B cell (primary cell): Measurements from ENCODE around the gene DTNA. TPM values are rescaled to one million over a fixed set of nuclear protein-coding genes. Genes with fewer than 3 reads are reported as not detected.

Experiments
- ATAC-seq: fragments of 200-7000 bp; cut with Tn5 transposase; one replicate; pipeline ENCODE4 v1.10.0; 2021; ENCODE audit warnings: low read depth, mild to moderate bottlenecking, moderate number of reproducible peaks, moderate library complexity
- CTCF ChIA-PET: fragments of 350-600 bp; sonication (Branson Sonifier 250); formaldehyde crosslinking; loops from one replicate; lab custom pipeline; 2021; ENCODE audit warnings: antibody characterized with exemption, inconsistent platforms; lab: Charles Lee
- POLR2A ChIA-PET: fragments of 350-600 bp; sonication (Branson Sonifier 250); formaldehyde crosslinking; loops from one replicate; lab custom pipeline; 2021; ENCODE audit warnings: antibody characterized with exemption; lab: Charles Lee
- DNase-seq: peaks from one replicate; pipeline ENCODE4 v3.0.0; 2013
- H2AFZ ChIP-seq: 2 replicates; pipeline ENCODE4 v1.6.1; 2012; ENCODE audit warnings: mild to moderate bottlenecking, low read depth, low read length; ENCODE audit not compliant: insufficient read depth, poor library complexity, severe bottlenecking
- H3K27ac ChIP-seq, 2 donors: 1 replicate in 1 of 2; 2 replicates in 1 of 2; pipeline ENCODE4 v1.5.1; 2012 to 2013; ENCODE audit warnings: low read length in 2 of 2, mild to moderate bottlenecking in 2 of 2, moderate library complexity in 1 of 2
- H3K27me3 ChIP-seq, 4 experiments: fragments of 200-600 bp in 1 of 4; sonication (generic) in 1 of 4; replicated peaks in 1 of 4; 1 replicate in 2 of 4; 2 replicates in 2 of 4; pipeline versions ENCODE4 v1.6.1 to v1.7.0; 2013 to 2016; ENCODE audit warnings: low read length in 3 of 4, mild to moderate bottlenecking in 2 of 4, mixed read lengths in 1 of 4, moderate library complexity in 1 of 4; ENCODE audit not compliant: insufficient read depth in 4 of 4, control insufficient read depth in 3 of 4; ENCODE audit errors: control extremely low read depth in 1 of 4
- H3K36me3 ChIP-seq, 2 experiments: replicated peaks in 1 of 2; 1 replicate in 1 of 2; 2 replicates in 1 of 2; pipeline versions ENCODE4 v1.6.1 to v1.7.1; 2013; ENCODE audit warnings: low read length in 1 of 2; ENCODE audit not compliant: insufficient read depth in 2 of 2, control insufficient read depth in 1 of 2; ENCODE audit errors: control extremely low read depth in 1 of 2, extremely low read depth in 1 of 2
- H3K4me1 ChIP-seq, 2 donors: fragments of 200-600 bp in 1 of 2; sonication (generic) in 1 of 2; 1 replicate in 1 of 2; 2 replicates in 1 of 2; pipeline versions ENCODE4 v1.5.1 to v1.6.1; 2013 to 2017; ENCODE audit warnings: low read length in 2 of 2; ENCODE audit not compliant: control insufficient read depth in 2 of 2, insufficient read depth in 2 of 2
- H3K4me2 ChIP-seq: replicated peaks from 2 replicates; pipeline ENCODE3; 2012; ENCODE audit warnings: mild to moderate bottlenecking, low read depth, low read length; ENCODE audit not compliant: poor library complexity, severe bottlenecking
- H3K4me3 ChIP-seq, 5 experiments: fragments of 200-600 bp in 1 of 5; sonication (generic) in 1 of 5; 1 replicate in 3 of 5; 2 replicates in 2 of 5; pipeline versions ENCODE4 v1.5.1 to v1.7.0; 2011 to 2016; ENCODE audit warnings: low read length in 4 of 5, mild to moderate bottlenecking in 4 of 5, low read depth in 2 of 5, control low read depth in 1 of 5, moderate library complexity in 1 of 5; ENCODE audit not compliant: insufficient read depth in 1 of 5; ENCODE audit errors: control extremely low read depth in 1 of 5, extremely low read depth in 1 of 5
- H3K79me2 ChIP-seq: fragments of 200-600 bp; sonication (generic); one replicate; pipeline ENCODE4 v1.6.0; 2016; ENCODE audit warnings: low read length; ENCODE audit not compliant: control insufficient read depth, insufficient read depth
- H3K9ac ChIP-seq: fragments of 200-600 bp; sonication (generic); 2 replicates; pipeline ENCODE4 v1.6.1; 2017; ENCODE audit warnings: mild to moderate bottlenecking, low read length, moderate library complexity
- H3K9me3 ChIP-seq, 3 donors: one replicate each; pipeline versions ENCODE4 v1.6.1 to v1.7.1; 2013; ENCODE audit warnings: low read length in 2 of 3; ENCODE audit not compliant: control insufficient read depth in 2 of 3, insufficient read depth in 1 of 3; ENCODE audit errors: control extremely low read depth in 1 of 3
- H4K20me1 ChIP-seq: 2 replicates; pipeline ENCODE4 v1.6.0; 2012; ENCODE audit warnings: mild to moderate bottlenecking, low read length; ENCODE audit not compliant: insufficient read depth, control insufficient read depth, poor library complexity, severe bottlenecking
- H3K27ac Mint-ChIP-seq: one replicate; pipeline ENCODE4 v1.8.0; 2021; ENCODE audit warnings: mixed read lengths
- H3K27me3 Mint-ChIP-seq: one replicate; pipeline ENCODE4 v1.8.0; 2021; ENCODE audit warnings: mixed read lengths
- H3K4me1 Mint-ChIP-seq: one replicate; pipeline ENCODE4 v1.8.0; 2021; ENCODE audit warnings: mixed read lengths
- H3K4me3 Mint-ChIP-seq: one replicate; pipeline ENCODE4 v1.8.0; 2021; ENCODE audit warnings: mixed read lengths
- H3K9me3 Mint-ChIP-seq: one replicate; pipeline ENCODE4 v1.8.0; 2022; ENCODE audit warnings: mixed read lengths; ENCODE audit not compliant: insufficient read depth
- CTCF ChIP-seq: fragments of 200-600 bp; IDR thresholded peaks from one replicate; pipeline ENCODE4 v1.8.0; 2022; ENCODE audit warnings: antibody characterized with exemption, mild to moderate bottlenecking
- EZH2 ChIP-seq: IDR thresholded peaks from 2 replicates; pipeline ENCODE4 v1.6.1; 2012; ENCODE audit warnings: borderline replicate concordance, low read depth, mild to moderate bottlenecking, moderate library complexity, low read length; ENCODE audit not compliant: insufficient read depth, poor library complexity, severe bottlenecking
- WGBS: methylation state at CpG from one replicate; pipeline ENCODE4 v1.1.5; 2013; ENCODE audit warnings: missing lambda C conversion rate; ENCODE audit not compliant: insufficient coverage; 5-methylcytosine and 5-hydroxymethylcytosine counted together
- intact Hi-C: fragments of 100-400 bp; cut with micrococcal nuclease; formaldehyde crosslinking; loops from one replicate; pipeline ENCODE4 v1.10.0; 2022
- polyA plus RNA-seq: library from polyadenylated mRNA; depleted of rRNA; stranded (reverse); fragments of >200 nt; gene quantifications from 2 replicates; pipeline ENCODE4 v1.2.3, GENCODE V29; 2012
- total RNA-seq, 2 donors: library from RNA; stranded (reverse); fragments of 120-200 nt in 1 of 2; gene quantifications; 1 replicate in 1 of 2; 2 replicates in 1 of 2; pipeline versions ENCODE4 v1.2.3 to v1.2.4, GENCODE V29; 2013 to 2022

Gene DTNA
- total and polyA plus RNA-seq, 2 donors (not counting 1 experiment from before 2014, with no cell fraction given): not detected

GRCh38 chr18:34783501-34783900 lies 73.4 kb downstream of the DTNA start:
- ATAC-seq: no peak
- peaks cover 6% of the 10 kb centered on the region for H3K27me3 Mint-ChIP-seq
- H3K9me3 ChIP-seq: no peaks in the 10 kb centered on the region
- H3K36me3 ChIP-seq: no peaks in the 10 kb centered on the region
- H3K79me2 ChIP-seq: no peaks in the 10 kb centered on the region
- no peak for DNase-seq
- no peak overlapping the region for H3K27ac Mint-ChIP-seq
- no peaks in the 10 kb centered on the region for H4K20me1 ChIP-seq
- no peak overlapping the region for H3K4me2 ChIP-seq
- TF ChIP-seq EZH2 (no peak), CTCF (no peak)
- intact Hi-C loops: no loop called here
- no peaks in the 10 kb centered on the region for H3K4me1 ChIP-seq
- no peak overlapping the region for H2AFZ ChIP-seq
- H3K27ac ChIP-seq: no peak overlapping the region
- no peaks in the 10 kb centered on the region for H3K9me3 Mint-ChIP-seq
- CTCF ChIA-PET: interaction anchor here (1.1 to 1.3 kb wide), 2 partner anchors 25 to 1551 kb away, joined by 3 to 4 read pairs; no protein-coding TSS in a partner anchor
- no peaks in the 10 kb centered on the region for H3K4me1 Mint-ChIP-seq
- H3K27me3 ChIP-seq: no peaks in the 10 kb centered on the region
- POLR2A ChIA-PET: no interaction called here
- WGBS: no CpG with 5 or more reads among the region's 3 CpGs
- H3K9ac ChIP-seq: no peak overlapping the region
- H3K4me3 ChIP-seq: no peak overlapping the region
- H3K4me3 Mint-ChIP-seq: no peak overlapping the region

GRCh38 chr18:34786162-34786741 lies 76.2 kb downstream of the DTNA start:
- Mint-ChIP-seq H3K4me3 (no peak overlapping the region), H3K27me3 (peaks cover 9% of the 10 kb centered on the region), H3K4me1 (no peaks in the 10 kb centered on the region), H3K9me3 (no peaks in the 10 kb centered on the region), H3K27ac (no peak overlapping the region)
- Histone ChIP-seq H4K20me1 (no peaks in the 10 kb centered on the region), H3K79me2 (no peaks in the 10 kb centered on the region), H3K4me1 (no peaks in the 10 kb centered on the region), H3K27me3 (no peaks in the 10 kb centered on the region), H3K9ac (no peak overlapping the region), H3K9me3 (no peaks in the 10 kb centered on the region), H2AFZ (no peak overlapping the region), H3K36me3 (no peaks in the 10 kb centered on the region), H3K4me3 (no peak overlapping the region), H3K27ac (no peak overlapping the region), H3K4me2 (no peak overlapping the region)
- WGBS: no CpG with 5 or more reads among the region's 6 CpGs
- intact Hi-C loops: loop anchor here (5.0 kb wide), 1 partner anchor 1554 kb away; no protein-coding TSS in a partner anchor
- TF ChIP-seq EZH2 (no peak), CTCF (no peak)
- ChIA-PET POLR2A (no interaction called here), CTCF (interaction anchor here (0.9 to 1.2 kb wide), 2 partner anchors 72 to 1555 kb away, joined by 3 read pairs; no protein-coding TSS in a partner anchor)
- no peak for ATAC-seq
- DNase-seq: no peak
